ENCODE measurements around the gene MT2A.

The MT2A gene

GRCh38 chr16:56636616-56637413, 28.4 kb downstream of the MT2A start:
- no peak for ATAC-seq
- Mint-ChIP-seq H3K36me3 (no peaks in the 10 kb centered on the region), H3K27me3 (peaks cover 94% of the 10 kb centered on the region), H3K27ac (no peak overlapping the region), H3K9me3 (no peaks in the 10 kb centered on the region), H3K4me1 (peaks cover 41% of the 10 kb centered on the region), H3K4me3 (no peak overlapping the region)

GRCh38 chr16:56637814-56638750, 29.7 kb downstream of the MT2A start, which contains the start of gene MT1A:
TSS of gene MT1A (plus strand) at chr16:56638666. CDS start at chr16:56638739, 73 bp downstream.
- Mint-ChIP-seq H3K4me3 (peak within 1 kb of the TSS; percentile 57), H3K4me1 (peaks cover 37% of the 10 kb centered on the region), H3K27ac (no peak within 1 kb of the TSS), H3K27me3 (peaks cover 81% of the 10 kb centered on the region), H3K9me3 (no peaks in the 10 kb centered on the region), H3K36me3 (no peaks in the 10 kb centered on the region)
- ATAC-seq: peak; percentile 37

GRCh38 chr16:56639045-56639444, 30.7 kb downstream of the MT2A start:
- ATAC-seq: no peak
- H3K4me1 Mint-ChIP-seq: peaks cover 47% of the 10 kb centered on the region
- H3K27ac Mint-ChIP-seq: no peak overlapping the region
- H3K4me3 Mint-ChIP-seq: no peak overlapping the region
- H3K27me3 Mint-ChIP-seq: peaks cover 77% of the 10 kb centered on the region
- no peaks in the 10 kb centered on the region for H3K36me3 Mint-ChIP-seq
- no peaks in the 10 kb centered on the region for H3K9me3 Mint-ChIP-seq

DNA sequence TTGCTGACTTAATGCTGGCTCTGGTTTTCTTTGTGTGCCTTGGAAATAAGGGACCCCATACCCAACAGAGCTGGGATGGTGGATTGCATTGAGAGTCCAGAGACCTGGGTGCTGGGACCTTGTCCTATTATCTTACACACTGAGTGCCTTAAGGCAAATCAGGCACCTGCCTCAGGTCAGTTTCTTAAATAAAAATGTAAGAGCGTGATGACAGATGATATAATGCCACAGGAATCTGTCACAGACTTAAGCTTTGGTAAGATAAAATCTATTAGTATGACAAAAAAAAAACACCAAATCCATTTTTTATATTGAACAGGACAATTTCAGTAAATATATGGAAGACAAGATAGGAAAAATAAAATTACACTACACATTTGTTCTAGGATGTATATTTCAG, 31.7 kb downstream of the MT2A start:
- Mint-ChIP-seq H3K27me3 (peaks cover 77% of the 10 kb centered on the region), H3K4me1 (peaks cover 44% of the 10 kb centered on the region), H3K36me3 (no peaks in the 10 kb centered on the region), H3K27ac (no peak overlapping the region), H3K4me3 (no peak overlapping the region), H3K9me3 (no peaks in the 10 kb centered on the region)
- no peak for ATAC-seq

GRCh38 chr16:56641166-56641565, 32.8 kb downstream of the MT2A start:
- ATAC-seq: no peak
- no peaks in the 10 kb centered on the region for H3K36me3 Mint-ChIP-seq
- peaks cover 41% of the 10 kb centered on the region for H3K4me1 Mint-ChIP-seq
- H3K9me3 Mint-ChIP-seq: no peaks in the 10 kb centered on the region
- H3K27ac Mint-ChIP-seq: no peak overlapping the region
- H3K4me3 Mint-ChIP-seq: no peak overlapping the region
- H3K27me3 Mint-ChIP-seq: peaks cover 69% of the 10 kb centered on the region

- H3K27me3 Mint-ChIP-seq: peaks cover 62% of the 10 kb centered on the region
- H3K4me1 Mint-ChIP-seq: peaks cover 27% of the 10 kb centered on the region
- no peaks in the 10 kb centered on the region for H3K9me3 Mint-ChIP-seq
- peak overlapping the region; percentile 80 for H3K4me3 Mint-ChIP-seq
- H3K27ac Mint-ChIP-seq: no peak overlapping the region
- peak; percentile 98 for ATAC-seq
- no peaks in the 10 kb centered on the region for H3K36me3 Mint-ChIP-seq
Measured at GRCh38 chr16:56643080-56643778, 34.8 kb downstream of the MT2A start.

- no peaks in the 10 kb centered on the region for H3K36me3 Mint-ChIP-seq
- peaks cover 62% of the 10 kb centered on the region for H3K27me3 Mint-ChIP-seq
- H3K27ac Mint-ChIP-seq: no peak overlapping the region
- no peaks in the 10 kb centered on the region for H3K9me3 Mint-ChIP-seq
- peaks cover 21% of the 10 kb centered on the region for H3K4me1 Mint-ChIP-seq
- H3K4me3 Mint-ChIP-seq: peak overlapping the region; percentile 80
- ATAC-seq: no peak
Measured at GRCh38 chr16:56643833-56644232, 35.4 kb downstream of the MT2A start.

GRCh38 chr16:56645311-56645710, 36.9 kb downstream of the MT2A start:
- Mint-ChIP-seq H3K9me3 (no peaks in the 10 kb centered on the region), H3K36me3 (no peaks in the 10 kb centered on the region), H3K27me3 (peaks cover 55% of the 10 kb centered on the region), H3K4me3 (no peak overlapping the region), H3K27ac (no peak overlapping the region), H3K4me1 (peaks cover 20% of the 10 kb centered on the region)
- no peak for ATAC-seq

GRCh38 chr16:56645838-56646237, 37.5 kb downstream of the MT2A start:
- peaks cover 50% of the 10 kb centered on the region for H3K27me3 Mint-ChIP-seq
- H3K4me3 Mint-ChIP-seq: no peak overlapping the region
- no peak for ATAC-seq
- H3K4me1 Mint-ChIP-seq: peaks cover 20% of the 10 kb centered on the region
- H3K9me3 Mint-ChIP-seq: no peaks in the 10 kb centered on the region
- H3K36me3 Mint-ChIP-seq: no peaks in the 10 kb centered on the region
- H3K27ac Mint-ChIP-seq: no peak overlapping the region

- Mint-ChIP-seq H3K27me3 (peaks cover 46% of the 10 kb centered on the region), H3K36me3 (no peaks in the 10 kb centered on the region), H3K4me3 (no peak overlapping the region), H3K9me3 (no peaks in the 10 kb centered on the region), H3K4me1 (peaks cover 17% of the 10 kb centered on the region), H3K27ac (no peak overlapping the region)
- ATAC-seq: no peak
Measured at GRCh38 chr16:56647641-56648431, 39.5 kb downstream of the MT2A start.

GRCh38 chr16:56649271-56649670, 40.9 kb downstream of the MT2A start:
- H3K4me3 Mint-ChIP-seq: no peak overlapping the region
- H3K27ac Mint-ChIP-seq: no peak overlapping the region
- peaks cover 38% of the 10 kb centered on the region for H3K27me3 Mint-ChIP-seq
- no peaks in the 10 kb centered on the region for H3K9me3 Mint-ChIP-seq
- ATAC-seq: no peak
- H3K36me3 Mint-ChIP-seq: no peaks in the 10 kb centered on the region
- H3K4me1 Mint-ChIP-seq: peaks cover 12% of the 10 kb centered on the region

- H3K4me1 Mint-ChIP-seq: peaks cover 12% of the 10 kb centered on the region
- no peak overlapping the region for H3K4me3 Mint-ChIP-seq
- no peak for ATAC-seq
- H3K9me3 Mint-ChIP-seq: no peaks in the 10 kb centered on the region
- peaks cover 33% of the 10 kb centered on the region for H3K27me3 Mint-ChIP-seq
- no peak overlapping the region for H3K27ac Mint-ChIP-seq
- no peaks in the 10 kb centered on the region for H3K36me3 Mint-ChIP-seq
Measured at GRCh38 chr16:56649820-56650219, 41.4 kb downstream of the MT2A start.

DNA sequence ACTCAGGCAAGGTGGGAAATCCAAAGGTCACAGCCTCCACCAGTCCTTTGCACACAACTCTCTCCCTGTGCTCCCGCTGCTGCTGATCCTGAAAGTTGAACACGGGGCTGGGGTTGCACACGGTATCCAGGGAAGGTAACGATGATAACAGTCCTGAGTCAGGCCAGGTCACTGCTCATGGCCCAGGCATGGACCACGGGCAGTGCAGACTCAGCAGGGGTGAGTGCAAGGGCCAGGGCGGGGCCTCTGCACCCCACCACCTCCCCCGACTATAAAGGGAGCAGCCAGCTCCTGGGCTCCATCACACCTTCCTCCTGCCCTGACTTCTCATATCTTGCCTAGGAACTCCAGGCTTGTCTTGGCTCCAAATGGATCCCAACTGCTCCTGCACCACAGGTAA, 43.2 kb downstream of the MT2A start, which contains the start of gene MT1B:
Gene MT1B (plus strand): TSS at position 301 of the 400 bp plus-strand sequence. CDS start 68 bp downstream, at position 369.
- Mint-ChIP-seq H3K36me3 (no peaks in the 10 kb centered on the region), H3K4me3 (no peak within 1 kb of the TSS), H3K4me1 (peaks cover 12% of the 10 kb centered on the region), H3K27ac (no peak within 1 kb of the TSS), H3K9me3 (no peaks in the 10 kb centered on the region), H3K27me3 (peaks cover 28% of the 10 kb centered on the region)
- peak; percentile 20 for ATAC-seq

- H3K36me3 Mint-ChIP-seq: no peaks in the 10 kb centered on the region
- no peak for ATAC-seq
- H3K27me3 Mint-ChIP-seq: peaks cover 21% of the 10 kb centered on the region
- H3K4me1 Mint-ChIP-seq: peaks cover 18% of the 10 kb centered on the region
- H3K9me3 Mint-ChIP-seq: no peaks in the 10 kb centered on the region
- no peak overlapping the region for H3K4me3 Mint-ChIP-seq
- no peak overlapping the region for H3K27ac Mint-ChIP-seq
Measured at GRCh38 chr16:56652600-56652999, 44.2 kb downstream of the MT2A start.

Data from stimulated activated memory B cell treated with anti-CD40 and anti-IgM and Interleukin-4, amounts not matched to agents 10 μg/mL and 1 μg/mL and 100 μg/mL, for 72 hours (primary cell).